Superior temporal gyrus (tissue), 1 donor: Measurements from ENCODE around the gene STH.

Experiments used
- DNase-seq: peaks from one replicate; pipeline ENCODE4 v3.0.0-alpha.2; 2016; ENCODE audit errors: extremely low spot score

The STH gene

DNA sequence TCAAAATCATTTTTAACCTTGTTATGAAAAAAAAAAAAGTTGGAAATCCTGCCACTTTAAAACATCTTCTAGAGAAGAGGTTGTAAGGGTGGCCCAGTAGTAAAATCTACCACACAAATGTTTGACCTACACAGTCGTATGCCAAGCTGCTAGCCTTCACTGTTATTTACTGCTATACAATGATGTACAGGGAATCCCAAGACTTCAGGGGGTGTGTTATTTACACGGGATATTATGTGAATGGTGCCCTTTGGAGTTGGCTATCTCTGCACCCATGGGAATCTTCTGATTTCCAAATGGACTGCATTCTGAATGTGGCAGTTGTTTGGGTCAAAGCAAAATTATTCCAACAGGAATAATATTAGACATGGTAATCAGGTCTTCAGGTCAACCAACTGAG lies 45.9 kb downstream of the STH start:
- DNase-seq: no peak

DNA sequence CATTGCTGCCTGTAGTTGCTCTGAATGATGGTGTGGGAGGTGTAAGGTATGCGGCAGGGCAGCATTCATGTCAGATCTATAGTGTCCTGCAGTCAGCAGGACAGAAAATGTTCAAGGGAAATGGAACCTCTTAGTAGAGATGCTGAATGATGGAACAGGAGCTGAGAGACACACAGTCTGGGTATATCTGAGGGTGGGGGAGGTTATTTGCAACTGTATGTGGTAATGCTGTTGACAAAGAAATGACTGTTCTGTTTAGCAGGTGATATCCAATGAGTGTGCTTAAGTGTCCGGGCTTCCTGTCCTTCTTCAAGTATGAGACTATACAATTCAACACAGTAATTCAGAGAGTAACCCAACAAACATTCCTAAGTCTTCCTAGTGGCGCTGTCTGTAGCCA lies 46.6 kb downstream of the STH start:
- DNase-seq: no peak

DNA sequence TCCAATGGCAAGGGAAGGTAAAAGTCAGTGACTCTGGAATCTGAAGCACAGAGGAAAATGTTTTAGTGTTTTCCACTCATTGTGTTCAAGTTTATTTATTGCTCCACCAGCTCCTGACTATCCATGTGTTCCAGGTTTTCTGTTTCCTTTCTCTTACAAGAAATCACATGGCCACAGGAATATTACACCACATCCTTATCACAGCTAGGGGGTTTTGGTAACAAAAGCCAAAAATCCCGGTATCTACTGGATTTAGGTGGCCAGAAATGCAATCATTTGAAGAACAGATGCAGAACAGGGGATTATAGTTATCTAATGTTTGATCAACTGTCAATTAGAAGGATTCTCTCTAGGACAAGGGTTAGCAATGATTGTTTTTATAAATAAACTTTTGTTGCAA lies 47.9 kb downstream of the STH start:
- DNase-seq: no peak

DNA sequence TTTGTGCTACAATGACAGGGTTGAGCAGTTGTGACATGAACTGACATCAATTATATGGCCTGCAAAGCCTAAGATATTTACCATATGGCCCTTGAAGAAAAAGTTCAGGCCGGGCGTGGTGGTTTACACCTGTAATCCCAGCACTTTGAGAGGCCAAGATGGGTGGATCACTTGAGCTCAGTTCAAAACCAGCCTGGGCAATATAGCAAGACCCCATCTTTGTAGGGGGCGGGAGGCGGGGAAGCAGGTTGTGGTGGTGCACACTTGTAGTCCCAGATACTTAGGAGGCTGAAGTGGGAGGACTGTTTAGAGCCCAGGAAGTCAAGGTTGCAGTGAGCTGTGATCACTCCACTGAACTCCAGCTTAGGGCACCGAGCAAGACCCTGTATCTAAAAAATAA lies 48.3 kb downstream of the STH start:
- no peak for DNase-seq

DNA sequence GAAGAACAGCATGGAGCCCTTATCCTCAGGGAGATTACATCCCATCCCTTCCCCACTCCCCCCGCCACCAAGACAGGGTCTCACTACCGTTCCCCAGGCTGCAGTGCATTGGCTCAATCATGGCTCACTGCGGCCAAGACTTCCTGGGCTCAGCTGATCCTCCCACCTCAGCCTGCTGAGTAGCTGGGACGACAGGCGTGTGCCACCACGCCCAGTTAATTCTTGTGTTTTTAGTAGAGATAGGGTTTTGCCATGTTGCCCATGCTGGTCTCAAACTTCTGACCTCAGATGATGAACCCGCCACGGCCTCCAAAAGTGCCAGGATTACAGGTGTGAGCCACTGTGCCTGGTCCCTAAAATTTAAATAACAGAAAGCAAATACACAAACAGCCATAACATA lies 48.8 kb downstream of the STH start:
- no peak for DNase-seq
